Measurements from ENCODE around the gene SNRNP35. TPM values are rescaled to one million over a fixed set of nuclear protein-coding genes. Genes with fewer than 3 reads are reported as not detected.

SNRNP35 gene
- total and polyA plus RNA-seq, 5 experiments from 2014 or later: 16.8 to 48.8 (median 27.0) TPM

Other genes starting within 250 kb of the SNRNP35 start
- gene MPHOSPH9, start 225.0 kb upstream of the SNRNP35 start, total RNA-seq: 10 to 100 TPM; 81.1 to 81.8 TPM
- 10 to 100 TPM; 33.9 to 53.4 (median 44.8) TPM for gene MPHOSPH9, start 225.0 kb upstream of the SNRNP35 start, polyA plus RNA-seq
- gene MTRFR, start 224.7 kb upstream of the SNRNP35 start, total RNA-seq: 10 to 100 TPM; 61.0 to 62.0 TPM
- gene MTRFR, start 224.7 kb upstream of the SNRNP35 start, polyA plus RNA-seq: 10 to 100 TPM; 45.2 to 63.6 (median 56.5) TPM
- 1 to 10 TPM; 7.4 to 7.8 TPM for gene CDK2AP1, start 186.3 kb upstream of the SNRNP35 start, total RNA-seq
- 1 to 10 TPM; 2.0 to 6.4 (median 5.4) TPM for gene CDK2AP1, start 186.3 kb upstream of the SNRNP35 start, polyA plus RNA-seq
- 10 to 100 TPM; 48.0 to 52.1 TPM for gene SBNO1, start 93.3 kb upstream of the SNRNP35 start, total RNA-seq
- 10 to 100 TPM; 29.8 to 36.1 (median 36.0) TPM for gene SBNO1, start 93.3 kb upstream of the SNRNP35 start, polyA plus RNA-seq
- gene KMT5A, start 74.0 kb upstream of the SNRNP35 start, total RNA-seq: 10 to 100 TPM; 23.7 to 26.5 TPM
- gene KMT5A, start 74.0 kb upstream of the SNRNP35 start, polyA plus RNA-seq: 1 to 10 TPM; 1.0 to 3.3 (median 1.7) TPM
- gene RILPL2, start 21.5 kb upstream of the SNRNP35 start, total RNA-seq: 1 to 10 TPM; 3.3 TPM
- 1 to 10 TPM; 3.2 to 4.4 (median 3.9) TPM for gene RILPL2, start 21.5 kb upstream of the SNRNP35 start, polyA plus RNA-seq
- gene RILPL1, start 75.6 kb downstream of the SNRNP35 start, total RNA-seq: 1 to 10 TPM; 4.9 to 5.9 TPM
- under 1 TPM; 0.06 to 0.24 (median 0.23) TPM for gene RILPL1, start 75.6 kb downstream of the SNRNP35 start, polyA plus RNA-seq
- 10 to 100 TPM; 85.6 to 94.3 TPM for gene TMED2, start 126.4 kb downstream of the SNRNP35 start, total RNA-seq
- 100 to 1,000 TPM; 212 to 349 (median 259) TPM for gene TMED2, start 126.4 kb downstream of the SNRNP35 start, polyA plus RNA-seq
- 10 to 100 TPM; 53.3 to 54.8 TPM for gene DDX55, start 144.0 kb downstream of the SNRNP35 start, total RNA-seq
- gene DDX55, start 144.0 kb downstream of the SNRNP35 start, polyA plus RNA-seq: 10 to 100 TPM; 15.2 to 24.1 (median 19.1) TPM
- 10 to 100 TPM; 54.3 to 57.3 TPM for gene EIF2B1, start 175.5 kb downstream of the SNRNP35 start, total RNA-seq
- 10 to 100 TPM; 59.9 to 64.5 (median 62.6) TPM for gene EIF2B1, start 175.5 kb downstream of the SNRNP35 start, polyA plus RNA-seq
- 10 to 100 TPM; 27.5 to 34.6 TPM for gene GTF2H3, start 175.7 kb downstream of the SNRNP35 start, total RNA-seq
- gene GTF2H3, start 175.7 kb downstream of the SNRNP35 start, polyA plus RNA-seq: 10 to 100 TPM; 36.6 to 39.9 (median 38.8) TPM
- 1 to 10 TPM; 6.3 to 7.8 TPM for gene TCTN2, start 213.0 kb downstream of the SNRNP35 start, total RNA-seq
- gene TCTN2, start 213.0 kb downstream of the SNRNP35 start, polyA plus RNA-seq: 1 to 10 TPM; 1.0 to 1.8 (median 1.6) TPM

Measured in naive thymus-derived CD8-positive, alpha-beta T cell (primary cell).